Measurements from ENCODE around the gene SLC9A7.
"Not testable (repeated sequence)": the region's sequence is repeated elsewhere in the genome, so short reads cannot be mapped to it uniquely, and the experiment has no call there.

SLC9A7 gene

GRCh38 chrX:46758956-46759644, at the start of gene SLC9A7:
Gene SLC9A7, minus strand, starts transcription at chrX:46759118. Its CDS starts 89 bp downstream, at chrX:46759029.
- DNase-seq = peak; percentile 50

GRCh38 chrX:46805270-46805669, 46.4 kb upstream of the SLC9A7 start:
- DNase-seq = no peak

DNA sequence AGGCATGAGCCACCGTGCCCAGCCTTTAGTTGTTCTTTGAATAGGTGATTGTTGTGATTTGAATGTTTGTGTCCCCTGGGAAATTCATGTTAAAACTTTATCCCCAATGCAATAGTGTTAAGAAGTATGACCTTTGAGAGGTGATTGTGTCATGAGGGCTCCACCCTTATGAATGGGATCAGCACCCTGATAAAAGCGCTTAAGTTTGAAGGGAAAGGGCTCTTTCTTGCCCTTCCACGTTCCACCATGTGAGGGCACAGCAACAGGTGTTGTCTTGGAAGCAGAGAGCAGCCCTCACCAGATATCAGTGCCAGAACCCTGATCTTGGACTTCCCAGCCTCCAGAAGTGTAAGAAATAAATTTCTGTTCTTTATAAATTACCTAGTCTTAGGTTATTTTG, 44.2 kb upstream of the SLC9A7 start:
- no peak for DNase-seq

- peak; percentile 5 for DNase-seq
Measured at GRCh38 chrX:46796574-46797191, 37.8 kb upstream of the SLC9A7 start.

- no peak for DNase-seq
Measured at GRCh38 chrX:46793386-46794143, 34.6 kb upstream of the SLC9A7 start.

GRCh38 chrX:46792810-46793188, 33.9 kb upstream of the SLC9A7 start:
- no peak for DNase-seq

- DNase-seq = no peak
Measured at GRCh38 chrX:46791927-46792809, 33.2 kb upstream of the SLC9A7 start.

- DNase-seq = no peak
Measured at GRCh38 chrX:46788902-46789301, 30.0 kb upstream of the SLC9A7 start.

- DNase-seq = not testable (repeated sequence)
Measured at GRCh38 chrX:46784437-46784836, 25.5 kb upstream of the SLC9A7 start.

DNA sequence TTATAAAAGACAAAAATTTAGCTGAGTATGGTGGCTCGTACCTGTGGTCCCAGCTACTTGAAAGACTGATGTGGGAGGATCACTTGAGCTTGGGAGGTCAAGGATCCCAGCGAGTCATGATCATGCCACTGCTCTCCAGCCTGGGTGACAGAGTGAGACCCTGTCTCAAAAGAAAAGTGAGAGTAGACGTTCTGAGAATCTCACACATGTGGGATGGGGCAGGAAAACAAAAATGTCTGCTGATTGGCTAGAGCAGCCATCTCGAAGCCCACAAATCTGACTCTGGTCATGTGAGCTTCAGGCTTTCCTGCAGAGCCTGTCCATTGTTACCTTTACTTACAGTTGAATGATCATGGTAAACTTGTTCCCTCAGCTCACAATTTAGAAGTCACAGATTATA, 23.1 kb upstream of the SLC9A7 start:
- DNase-seq = no peak

DNA sequence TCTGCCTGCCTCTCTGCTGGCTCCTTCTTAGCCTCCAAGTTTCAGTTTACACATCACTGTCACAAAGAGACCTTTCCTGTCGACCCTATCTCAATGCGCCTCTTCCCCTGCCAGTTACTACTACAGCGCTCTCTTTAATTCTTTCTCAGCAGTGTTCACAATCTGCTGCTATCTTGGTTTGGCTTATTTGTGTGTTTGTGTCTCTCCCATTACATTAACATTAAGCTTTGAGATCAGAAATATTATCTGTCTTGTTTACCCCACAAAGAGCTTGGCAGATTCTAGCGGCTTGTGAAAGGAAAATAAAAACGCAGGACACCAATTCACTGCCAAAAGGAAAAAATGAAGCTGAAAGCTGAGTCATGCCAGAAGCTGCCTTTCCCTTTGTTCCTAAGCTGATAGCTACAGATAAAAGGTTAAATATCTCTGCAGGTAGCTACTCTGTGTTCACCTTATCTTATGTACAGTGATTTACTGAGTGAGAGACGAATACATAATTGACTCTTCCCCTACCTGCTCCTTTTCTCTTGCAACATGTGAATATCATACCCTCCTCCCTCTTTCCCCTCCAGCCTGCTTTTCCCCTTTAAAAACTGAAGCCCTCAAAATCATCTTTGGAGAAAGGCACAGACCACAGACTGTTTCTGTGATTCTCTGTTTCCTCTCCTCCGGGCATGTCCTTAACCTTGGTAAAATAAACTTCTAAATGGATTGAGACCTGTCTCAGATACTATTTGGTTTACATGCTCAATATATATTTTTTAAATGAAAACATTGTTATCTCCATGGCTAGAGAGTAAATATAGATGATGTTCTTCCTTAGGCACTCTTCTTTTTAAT, 19.3 kb upstream of the SLC9A7 start:
- no peak for DNase-seq

DNA sequence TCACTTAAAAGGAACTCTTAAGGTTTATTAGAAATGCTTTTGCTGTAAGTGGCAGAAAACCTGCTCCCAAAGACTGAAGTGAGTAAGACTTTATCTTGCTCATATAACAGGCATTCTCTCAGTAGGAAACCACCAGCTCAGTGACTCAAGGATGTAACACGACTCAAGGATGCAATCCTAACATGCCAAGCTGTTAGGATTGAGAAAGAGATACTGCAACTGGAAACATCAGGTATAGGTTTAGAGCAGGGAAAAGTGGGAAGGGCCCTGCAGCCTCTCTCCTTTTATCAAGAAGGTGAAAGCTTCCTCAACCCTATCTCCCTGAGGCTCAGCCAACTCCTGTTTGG, 11.9 kb upstream of the SLC9A7 start:
- no peak for DNase-seq

DNA sequence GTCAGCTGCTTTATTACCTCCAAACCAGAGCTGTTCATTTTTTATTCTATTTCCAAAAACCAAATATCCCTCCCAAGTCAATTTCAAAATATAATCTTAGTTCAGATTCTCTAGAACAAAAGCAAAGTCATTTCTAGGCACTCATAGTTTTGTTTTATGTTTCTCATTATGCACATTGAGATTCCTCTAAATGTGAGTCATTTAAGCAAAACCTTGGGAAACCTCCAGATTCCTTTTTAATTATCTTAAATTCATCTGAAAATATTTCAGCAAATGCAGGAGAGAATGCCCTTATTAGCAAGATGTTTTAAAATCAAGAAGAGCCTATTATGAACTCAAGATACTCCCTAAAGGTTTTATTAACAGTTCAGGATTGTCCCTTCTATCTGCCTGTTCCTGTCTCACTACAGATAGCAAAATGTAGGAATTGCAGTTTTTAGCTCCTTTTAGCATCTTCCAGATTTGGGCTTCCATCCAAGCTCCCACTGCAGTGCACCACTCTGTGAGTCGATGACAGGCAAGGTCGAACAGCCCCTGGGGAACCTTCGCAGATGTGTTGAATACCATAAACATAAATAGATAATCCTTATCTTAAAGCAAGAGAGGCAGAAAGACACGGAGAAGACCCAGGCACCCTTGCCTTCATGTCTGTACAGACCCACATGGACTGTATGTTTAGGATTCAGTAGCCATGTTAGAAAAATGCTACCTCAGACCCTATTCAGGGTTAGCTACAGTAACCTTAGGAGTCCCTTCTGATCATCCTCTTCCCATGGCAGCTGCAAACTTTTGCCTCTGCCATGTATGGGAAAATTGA, 11.3 kb upstream of the SLC9A7 start:
- no peak for DNase-seq

DNA sequence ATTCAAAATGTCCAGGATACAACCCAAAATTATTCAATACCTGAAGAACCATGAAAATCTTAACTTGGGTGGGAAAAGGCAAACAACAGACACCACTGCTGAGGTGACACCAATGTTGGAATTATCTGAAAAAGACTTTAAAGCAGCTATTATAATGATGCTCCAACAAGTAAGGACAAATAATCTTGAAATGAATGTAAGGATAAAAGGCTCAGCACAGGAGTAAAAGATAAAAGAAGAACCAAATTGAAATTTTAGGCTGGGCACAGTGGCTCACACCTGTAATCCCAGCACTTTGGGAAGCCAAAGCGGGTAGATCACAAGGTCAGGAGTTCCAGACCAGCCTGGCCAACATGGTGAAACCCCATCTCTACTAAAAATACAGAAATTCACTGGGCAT, 4.0 kb upstream of the SLC9A7 start:
- DNase-seq = no peak

DNA sequence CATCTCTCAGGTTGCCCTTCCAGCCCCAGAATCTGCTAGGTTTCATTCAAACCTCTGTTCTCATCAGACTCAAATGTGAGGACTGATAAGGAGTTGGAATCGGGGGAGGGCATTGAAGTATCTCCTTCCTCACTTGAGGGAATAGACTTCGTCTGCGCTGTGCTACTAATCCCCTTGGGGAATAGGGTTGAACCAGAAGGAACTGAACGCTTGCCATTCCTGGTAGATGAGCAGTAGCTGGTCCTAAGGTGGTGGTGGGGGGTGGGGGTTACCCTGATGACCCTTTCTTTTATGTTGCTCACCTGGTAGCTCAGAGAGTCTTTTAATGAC, 692 bp upstream of the SLC9A7 start:
- DNase-seq = no peak

- DNase-seq = no peak
Measured at GRCh38 chrX:46758163-46758955, 559 bp downstream of the SLC9A7 start.

- DNase-seq = no peak
Measured at GRCh38 chrX:46757593-46757992, 1.3 kb downstream of the SLC9A7 start.

DNA sequence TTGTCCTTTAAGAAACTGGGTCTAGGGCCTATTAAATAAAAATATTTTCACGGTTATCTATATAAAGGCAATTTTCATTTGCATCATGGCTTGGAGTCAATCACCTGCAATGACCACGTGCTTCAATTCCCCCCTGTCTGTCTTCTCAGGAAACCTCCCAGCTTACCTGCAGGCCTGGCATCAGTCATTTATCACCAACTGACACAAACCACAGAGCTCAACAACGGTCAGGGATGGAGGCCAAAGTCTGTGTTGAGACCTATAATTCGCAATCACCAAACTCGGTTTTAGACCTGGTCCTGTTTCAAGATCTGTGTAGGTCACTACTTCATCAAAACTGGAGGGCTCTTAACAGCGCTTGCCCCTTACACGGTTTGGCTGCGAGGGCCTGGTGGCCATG, 1.9 kb downstream of the SLC9A7 start:
- no peak for DNase-seq

- DNase-seq = no peak
Measured at GRCh38 chrX:46755671-46756070, 3.2 kb downstream of the SLC9A7 start.

DNA sequence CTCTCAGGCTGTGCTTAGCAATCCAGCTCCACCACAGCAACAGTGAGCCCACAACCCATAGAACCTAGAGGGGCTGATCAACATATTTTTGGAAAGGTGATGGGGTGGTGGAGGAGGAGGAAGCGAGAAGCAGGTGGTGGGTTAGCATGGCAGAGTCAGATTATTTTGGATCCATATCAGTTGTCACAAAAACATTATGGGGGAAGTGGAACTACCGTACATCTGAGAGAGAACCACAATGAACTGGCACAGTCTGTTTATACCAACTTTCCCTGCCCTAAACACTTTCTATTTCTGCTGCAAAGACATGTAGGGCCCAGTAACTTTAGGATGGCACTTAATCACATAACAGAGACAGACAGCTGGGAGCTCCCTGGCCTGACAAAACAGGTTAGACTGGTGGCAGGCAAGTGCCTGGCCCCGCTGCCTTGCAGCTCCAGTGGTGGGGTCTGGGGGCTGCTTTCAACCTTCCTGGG, 4.3 kb downstream of the SLC9A7 start:
- no peak for DNase-seq

Data from GOT3 (cell line).